AG09309 (cell line): ENCODE data around the gene POLD2.

Experiments used
- DNase-seq: peaks from one replicate; pipeline ENCODE4 v3.0.0-alpha.2; 2010; ENCODE audit warnings: low read depth
- H3K4me3 ChIP-seq: 2 replicates; pipeline ENCODE4 v1.5.1; 2011; ENCODE audit warnings: mild to moderate bottlenecking, low read depth, low read length, moderate library complexity; ENCODE audit not compliant: control insufficient read depth
- TF ChIP-seq, protein P1 (sequence below): IDR thresholded peaks from 2 replicates; pipeline ENCODE4 v1.5.1; 2011; ENCODE audit warnings: mild to moderate bottlenecking, low read depth, low read length, inconsistent platforms; ENCODE audit not compliant: insufficient read depth, control insufficient read depth; ENCODE audit errors: missing control alignments

POLD2 gene

DNA sequence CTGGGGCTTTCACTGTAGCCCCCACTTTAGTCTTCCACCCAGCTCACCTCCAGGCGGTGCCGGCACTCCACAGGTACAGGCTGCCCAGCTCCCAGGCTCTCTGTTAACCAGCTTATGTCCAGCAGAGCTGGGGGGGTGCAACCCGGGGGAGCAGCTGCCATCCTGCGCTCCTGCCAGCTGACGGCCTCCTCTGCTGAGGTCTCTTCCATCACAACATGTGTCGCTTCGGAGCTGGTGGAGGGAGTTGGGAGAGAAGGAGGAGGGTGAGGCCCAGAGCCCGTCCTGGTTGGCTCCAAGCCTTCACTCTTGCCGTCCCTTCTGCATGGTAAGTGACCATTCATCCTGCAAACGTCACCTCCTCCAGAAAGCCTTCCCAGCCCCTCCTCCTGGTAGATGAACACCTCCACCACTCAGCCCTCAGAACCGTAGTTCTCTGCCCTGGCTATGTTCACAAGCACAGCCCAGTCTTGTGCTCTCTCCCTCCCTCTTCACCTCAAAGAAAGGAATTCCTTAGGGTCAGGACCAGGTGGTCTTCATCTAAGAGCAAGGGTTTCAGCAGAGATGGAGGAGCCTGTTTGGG is 42.6 kb downstream of the POLD2 start:
- TF ChIP-seq, protein P1, sequence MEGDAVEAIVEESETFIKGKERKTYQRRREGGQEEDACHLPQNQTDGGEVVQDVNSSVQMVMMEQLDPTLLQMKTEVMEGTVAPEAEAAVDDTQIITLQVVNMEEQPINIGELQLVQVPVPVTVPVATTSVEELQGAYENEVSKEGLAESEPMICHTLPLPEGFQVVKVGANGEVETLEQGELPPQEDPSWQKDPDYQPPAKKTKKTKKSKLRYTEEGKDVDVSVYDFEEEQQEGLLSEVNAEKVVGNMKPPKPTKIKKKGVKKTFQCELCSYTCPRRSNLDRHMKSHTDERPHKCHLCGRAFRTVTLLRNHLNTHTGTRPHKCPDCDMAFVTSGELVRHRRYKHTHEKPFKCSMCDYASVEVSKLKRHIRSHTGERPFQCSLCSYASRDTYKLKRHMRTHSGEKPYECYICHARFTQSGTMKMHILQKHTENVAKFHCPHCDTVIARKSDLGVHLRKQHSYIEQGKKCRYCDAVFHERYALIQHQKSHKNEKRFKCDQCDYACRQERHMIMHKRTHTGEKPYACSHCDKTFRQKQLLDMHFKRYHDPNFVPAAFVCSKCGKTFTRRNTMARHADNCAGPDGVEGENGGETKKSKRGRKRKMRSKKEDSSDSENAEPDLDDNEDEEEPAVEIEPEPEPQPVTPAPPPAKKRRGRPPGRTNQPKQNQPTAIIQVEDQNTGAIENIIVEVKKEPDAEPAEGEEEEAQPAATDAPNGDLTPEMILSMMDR = no peak
- H3K4me3 ChIP-seq = no peak overlapping the region
- no peak for DNase-seq

GRCh38 chr7:44080118-44080517 is 43.2 kb downstream of the POLD2 start:
- H3K4me3 ChIP-seq = no peak overlapping the region
- no peak for DNase-seq
- TF ChIP-seq, protein P1 = no peak

DNA sequence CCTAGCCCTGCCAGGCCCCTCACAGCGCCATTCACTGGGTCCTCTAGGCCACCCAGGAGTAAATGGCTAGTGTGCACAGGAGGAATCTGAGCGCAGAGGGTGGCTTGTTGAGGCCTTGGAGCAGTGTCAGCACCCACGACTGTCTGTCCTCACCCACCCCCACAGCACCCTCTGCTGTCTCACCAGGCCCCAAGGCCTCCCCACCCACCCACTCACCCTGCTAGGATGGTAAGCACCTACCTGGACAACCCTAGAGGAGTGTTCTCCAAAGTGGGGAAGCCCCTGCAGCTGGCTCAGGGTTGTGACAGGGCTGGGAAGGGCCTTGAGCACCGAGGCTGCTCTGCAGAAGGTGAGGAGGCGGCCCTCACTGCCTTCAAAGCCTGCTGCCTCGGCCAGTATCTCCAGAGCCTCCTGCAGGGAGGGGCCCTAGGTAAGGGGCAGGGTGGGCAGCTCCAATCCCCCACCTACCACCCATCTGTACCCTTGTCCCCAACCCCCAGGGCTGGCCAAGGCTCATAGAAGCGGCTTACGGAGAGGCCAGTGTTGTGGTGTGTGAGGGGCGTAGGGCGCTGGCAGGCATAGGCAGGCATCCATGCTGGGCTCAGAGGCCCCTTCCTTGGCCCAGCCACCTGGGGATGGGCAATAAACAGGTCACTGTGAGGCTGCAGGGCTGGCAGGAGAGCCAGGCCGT is 43.9 kb downstream of the POLD2 start:
- no peak for DNase-seq
- TF ChIP-seq, protein P1 = no peak
- H3K4me3 ChIP-seq = no peak overlapping the region

- TF ChIP-seq, protein P1 = no peak
- no peak overlapping the region for H3K4me3 ChIP-seq
- DNase-seq = no peak
Measured at GRCh38 chr7:44078521-44078920, 44.8 kb downstream of the POLD2 start.

DNA sequence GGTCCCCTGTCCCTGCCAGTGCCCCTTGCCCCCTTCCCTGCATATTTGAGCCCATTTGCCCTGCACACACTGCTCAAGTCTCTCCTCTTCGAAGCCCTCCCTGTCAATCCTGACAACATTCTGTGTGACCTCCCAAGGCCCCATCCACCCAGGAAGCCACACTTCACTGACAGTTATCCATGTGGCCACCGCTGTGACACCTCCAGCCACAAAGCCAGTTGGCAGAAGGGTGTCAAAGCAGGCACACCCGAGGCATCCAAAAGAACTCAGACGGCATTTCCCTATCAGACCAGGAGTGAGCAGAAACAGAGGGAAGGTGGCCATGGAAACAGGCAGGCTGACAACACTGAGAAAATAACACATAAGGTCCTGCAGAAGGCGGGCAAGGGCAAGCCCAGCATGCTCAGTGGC is 45.7 kb downstream of the POLD2 start:
- TF ChIP-seq, protein P1 = no peak
- no peak for DNase-seq
- H3K4me3 ChIP-seq = no peak overlapping the region

GRCh38 chr7:44077061-44077460 is 46.3 kb downstream of the POLD2 start:
- no peak for DNase-seq
- TF ChIP-seq, protein P1 = no peak
- H3K4me3 ChIP-seq = no peak overlapping the region
